IMR-90 (cell line): ENCODE measurements around the gene C17orf50. TPM values are rescaled to one million over a fixed set of nuclear protein-coding genes. Genes with fewer than 3 reads are reported as not detected.

Experiments used
- ATAC-seq: fragments of 200-7000 bp; cut with Tn5 transposase; 2 replicates; pipeline ENCODE4 v1.9.1; 2020; ENCODE audit warnings: low read depth, mild to moderate bottlenecking, moderate library complexity
- BruUV-seq: library from RNA; stranded (reverse); fragments of 400-500 nt; replicated peaks from 2 replicates; lab custom pipeline; 2021; lab: Mats Ljungman, UMichigan
- CTCF ChIA-PET: fragments of 300-600 bp; formaldehyde crosslinking; extraction: SDS; loops from one replicate; lab custom pipeline; 2021; ENCODE audit warnings: antibody characterized with exemption; lab: Yijun Ruan, JAX
- POLR2A ChIA-PET: fragments of 300-600 bp; sonication (Branson Sonifier 250); formaldehyde crosslinking; loops from one replicate; lab custom pipeline; 2022; ENCODE audit warnings: antibody characterized with exemption; ENCODE audit not compliant: unreplicated experiment; lab: Charles Lee
- DNase-seq: peaks from one replicate; pipeline ENCODE4 v3.0.0; 2013
- H2AFZ ChIP-seq: replicated peaks from 2 replicates; pipeline ENCODE3; 2013; ENCODE audit warnings: low read length, mild to moderate bottlenecking; ENCODE audit not compliant: poor library complexity
- H2AK5ac ChIP-seq: 2 replicates; pipeline ENCODE4 v1.6.1; 2013; ENCODE audit warnings: low read depth, low read length, inconsistent platforms
- H2AK9ac ChIP-seq: replicated peaks from 2 replicates; pipeline ENCODE3; 2013; ENCODE audit warnings: mild to moderate bottlenecking, low read depth, low read length, moderate library complexity; ENCODE audit not compliant: poor library complexity
- H2BK120ac ChIP-seq: 2 replicates; pipeline ENCODE4 v1.6.1; 2013; ENCODE audit warnings: low read depth, low read length, inconsistent platforms
- H2BK15ac ChIP-seq: 3 replicates; pipeline ENCODE4 v1.6.1; 2013; ENCODE audit warnings: low read depth, low read length, inconsistent platforms
- H2BK20ac ChIP-seq: 2 replicates; pipeline ENCODE4 v1.6.1; 2013; ENCODE audit warnings: low read depth, mild to moderate bottlenecking, inconsistent platforms, low read length, moderate library complexity
- H2BK5ac ChIP-seq: 2 replicates; pipeline ENCODE4 v1.6.1; 2013; ENCODE audit warnings: mild to moderate bottlenecking, low read depth, low read length, inconsistent platforms; ENCODE audit not compliant: poor library complexity, severe bottlenecking
- H3K14ac ChIP-seq: replicated peaks from 2 replicates; pipeline ENCODE4 v1.6.1; 2013; ENCODE audit warnings: low read depth, low read length, inconsistent platforms
- H3K18ac ChIP-seq: 2 replicates; pipeline ENCODE4 v1.6.1; 2013; ENCODE audit warnings: low read depth, low read length, control low read depth
- H3K23ac ChIP-seq: 2 replicates; pipeline ENCODE4 v1.6.1; 2013; ENCODE audit warnings: low read depth, low read length, inconsistent platforms
- H3K27ac ChIP-seq: 2 replicates; pipeline ENCODE4 v1.5.1; 2013; ENCODE audit warnings: mild to moderate bottlenecking, control low read depth, low read length; ENCODE audit not compliant: insufficient read depth
- H3K27me3 ChIP-seq: 2 replicates; pipeline ENCODE4 v1.6.1; 2013; ENCODE audit warnings: low read length; ENCODE audit not compliant: control insufficient read depth, insufficient read depth
- H3K36me3 ChIP-seq: 2 replicates; pipeline ENCODE4 v1.6.1; 2013; ENCODE audit warnings: low read length, mixed read lengths; ENCODE audit not compliant: control insufficient read depth, insufficient read depth
- H3K4ac ChIP-seq: 2 replicates; pipeline ENCODE4 v1.6.1; 2013; ENCODE audit warnings: low read depth, low read length, inconsistent platforms
- H3K4me1 ChIP-seq: 2 replicates; pipeline ENCODE4 v1.6.1; 2013; ENCODE audit warnings: low read length, mixed read lengths; ENCODE audit not compliant: control insufficient read depth, insufficient read depth
- H3K4me2 ChIP-seq: 2 replicates; pipeline ENCODE4 v1.6.1; 2013; ENCODE audit warnings: low read depth, mild to moderate bottlenecking, control low read depth, low read length, moderate library complexity
- H3K4me3 ChIP-seq: 2 replicates; pipeline ENCODE4 v1.5.1; 2013; ENCODE audit warnings: low read depth, mild to moderate bottlenecking, control low read depth, low read length, moderate library complexity; ENCODE audit not compliant: insufficient read depth
- H3K56ac ChIP-seq: 2 replicates; pipeline ENCODE4 v1.6.1; 2013; ENCODE audit warnings: low read length, inconsistent platforms; ENCODE audit not compliant: insufficient read depth; ENCODE audit errors: extremely low read depth
- H3K79me1 ChIP-seq, 2 experiments: 2 replicates each; pipeline ENCODE4 v1.6.1; 2013; ENCODE audit warnings: low read length in 2 of 2, inconsistent platforms in 1 of 2, low read depth in 1 of 2
- H3K9ac ChIP-seq: 2 replicates; pipeline ENCODE4 v1.6.1; 2013; ENCODE audit warnings: low read depth, low read length, control low read depth
- H3K9me1 ChIP-seq: 2 replicates; pipeline ENCODE4 v1.6.1; 2013; ENCODE audit warnings: low read length, inconsistent platforms; ENCODE audit not compliant: insufficient read depth
- H3K9me3 ChIP-seq: 2 replicates; pipeline ENCODE4 v1.6.1; 2013; ENCODE audit warnings: low read length; ENCODE audit not compliant: control insufficient read depth, insufficient read depth
- H4K20me1 ChIP-seq: 2 replicates; pipeline ENCODE4 v1.6.1; 2013; ENCODE audit warnings: low read length, inconsistent platforms; ENCODE audit not compliant: insufficient read depth
- H4K5ac ChIP-seq: 2 replicates; pipeline ENCODE4 v1.6.1; 2013; ENCODE audit warnings: mild to moderate bottlenecking, low read depth, low read length, control low read depth
- H4K8ac ChIP-seq, 2 experiments: 2 replicates each; pipeline ENCODE4 v1.6.1; 2013; ENCODE audit warnings: low read depth in 2 of 2, low read length in 2 of 2, control low read depth in 1 of 2, inconsistent platforms in 1 of 2
- H4K91ac ChIP-seq: 2 replicates; pipeline ENCODE4 v1.6.1; 2013; ENCODE audit warnings: low read depth, low read length, inconsistent platforms; ENCODE audit not compliant: insufficient read depth
- BHLHE40 ChIP-seq: fragments of 150-350 bp; IDR thresholded peaks from 2 replicates; pipeline ENCODE4 v1.6.1; 2016; ENCODE audit warnings: mild to moderate bottlenecking, low read depth, low read length
- CEBPB ChIP-seq: IDR thresholded peaks from 2 replicates; pipeline ENCODE4 v1.6.1; 2012; ENCODE audit warnings: low read depth, low read length, improper control_type of control experiment
- CHD1 ChIP-seq: IDR thresholded peaks from 2 replicates; pipeline ENCODE4 v1.6.1; 2012; ENCODE audit warnings: low read depth, low read length, improper control_type of control experiment
- ELK1 ChIP-seq: fragments of 150-350 bp; IDR thresholded peaks from 2 replicates; pipeline ENCODE4 v1.6.1; 2016; ENCODE audit warnings: low read depth, mild to moderate bottlenecking, low read length, moderate library complexity, borderline replicate concordance
- POLR2A ChIP-seq: IDR thresholded peaks from 2 replicates; pipeline ENCODE4 v1.6.1; 2012; ENCODE audit warnings: mild to moderate bottlenecking, low read depth, low read length
- RCOR1 ChIP-seq: IDR thresholded peaks from 2 replicates; pipeline ENCODE4 v1.6.1; 2012; ENCODE audit warnings: mild to moderate bottlenecking, low read length, improper control_type of control experiment; ENCODE audit not compliant: insufficient replicate concordance
- USF2 ChIP-seq: fragments of 150-350 bp; IDR thresholded peaks from 2 replicates; pipeline ENCODE4 v1.6.1; 2017; ENCODE audit warnings: mild to moderate bottlenecking, antibody characterized with exemption, low read length, low read depth
- WGBS, 2 experiments: methylation state at CpG; one replicate each; pipeline versions ENCODE4 v1.1.5 to v1.1.7; 2013; ENCODE audit warnings: missing lambda C conversion rate in 2 of 2; ENCODE audit not compliant: insufficient read length in 1 of 2; ENCODE audit errors: extremely low coverage in 2 of 2; 5-methylcytosine and 5-hydroxymethylcytosine counted together
- dilution Hi-C: fragments of 300-500 bp; cut with HindIII; formaldehyde crosslinking; loops from one replicate; pipeline ENCODE4 v1.14.3; 2018; ENCODE audit warnings: low sequenced_read_pairs; ENCODE audit not compliant: unreplicated experiment
- in situ Hi-C: fragments of 300-500 bp; cut with MboI; formaldehyde crosslinking; loops from 3 replicates; pipeline ENCODE4 v1.14.3; 2019; ENCODE audit warnings: low sequenced_read_pairs, inconsistent platforms, mixed read lengths
- intact Hi-C: fragments of 100-400 bp; cut with micrococcal nuclease; formaldehyde crosslinking; loops from 2 replicates; pipeline ENCODE4 v1.10.0; 2022
- polyA plus RNA-seq, 3 experiments: library from polyadenylated mRNA; depleted of rRNA; stranded (reverse); fragments of >200 nt; gene quantifications; 2 replicates each; pipeline ENCODE4 v1.2.3, GENCODE V29; 2012; ENCODE audit warnings: low replicate concordance in 1 of 3
- total RNA-seq: library from RNA; depleted of rRNA; stranded (reverse); fragments of >200 nt; gene quantifications from 2 replicates; pipeline ENCODE4 v1.2.3, GENCODE V29; 2012

Gene C17orf50
- total and polyA plus RNA-seq, 2 of the 4 experiments (the other 2 are of a cell fraction): not detected

- Histone ChIP-seq H3K14ac (no peak overlapping the region), H3K36me3 (no peaks in the 10 kb centered on the region), H3K23ac (no peak overlapping the region), H2AFZ (no peak overlapping the region), H2BK20ac (no peak overlapping the region), H3K4me1 (peaks cover 3% of the 10 kb centered on the region), H3K4me3 (no peak overlapping the region), H3K18ac (no peak overlapping the region), H2AK5ac (no peak overlapping the region), H3K4ac (no peak overlapping the region), H3K9me3 (no peaks in the 10 kb centered on the region), H3K79me1 (no peaks in the 10 kb centered on the region), H2BK120ac (no peak overlapping the region), H4K8ac (no peak overlapping the region), H2BK15ac (no peak overlapping the region), H3K9ac (no peak overlapping the region), H3K4me2 (no peak overlapping the region), H2BK5ac (no peak overlapping the region), H2AK9ac (no peak overlapping the region), H3K27me3 (peaks cover 13% of the 10 kb centered on the region), H4K20me1 (0 out of 2 replicates have a peak, but pooled peaks cover 6% of the 10 kb centered on the region), H3K56ac (no peak overlapping the region), H4K91ac (no peak overlapping the region), H3K9me1 (peaks cover 4% of the 10 kb centered on the region; the same call in 1 of the 2 replicates), H3K27ac (no peak overlapping the region), H4K5ac (no peak overlapping the region)
- no TSS peak for BruUV-seq
- ChIA-PET CTCF (no interaction called here), POLR2A (no interaction called here)
- ATAC-seq (no peak), DNase-seq (no peak)
- TF ChIP-seq ELK1 (no peak), POLR2A (no peak), USF2 (no peak), CHD1 (no peak), BHLHE40 (no peak), RCOR1 (no peak), CEBPB (no peak)
- intact Hi-C loops (no loop called here), dilution Hi-C loops (no loop called here), in situ Hi-C loops (loop anchor here (25.0 kb wide), 1 partner anchor 373 kb away; the partner anchor contains the start of gene SLFN11)
- 80% methylated on average over 18 of the region's 29 CpGs; no CpG with 5 or more reads in 1 of the 2 experiments for WGBS, 2 experiments
These were observed 25.5 kb upstream of the C17orf50 start for GRCh38 chr17:35735036-35735805.
